Measurements from ENCODE around the gene FLAD1. TPM values are rescaled to one million over a fixed set of nuclear protein-coding genes. Genes with fewer than 3 reads are reported as not detected.

The FLAD1 gene
- polyA plus RNA-seq, 1 experiment = 21.1 TPM

DNA sequence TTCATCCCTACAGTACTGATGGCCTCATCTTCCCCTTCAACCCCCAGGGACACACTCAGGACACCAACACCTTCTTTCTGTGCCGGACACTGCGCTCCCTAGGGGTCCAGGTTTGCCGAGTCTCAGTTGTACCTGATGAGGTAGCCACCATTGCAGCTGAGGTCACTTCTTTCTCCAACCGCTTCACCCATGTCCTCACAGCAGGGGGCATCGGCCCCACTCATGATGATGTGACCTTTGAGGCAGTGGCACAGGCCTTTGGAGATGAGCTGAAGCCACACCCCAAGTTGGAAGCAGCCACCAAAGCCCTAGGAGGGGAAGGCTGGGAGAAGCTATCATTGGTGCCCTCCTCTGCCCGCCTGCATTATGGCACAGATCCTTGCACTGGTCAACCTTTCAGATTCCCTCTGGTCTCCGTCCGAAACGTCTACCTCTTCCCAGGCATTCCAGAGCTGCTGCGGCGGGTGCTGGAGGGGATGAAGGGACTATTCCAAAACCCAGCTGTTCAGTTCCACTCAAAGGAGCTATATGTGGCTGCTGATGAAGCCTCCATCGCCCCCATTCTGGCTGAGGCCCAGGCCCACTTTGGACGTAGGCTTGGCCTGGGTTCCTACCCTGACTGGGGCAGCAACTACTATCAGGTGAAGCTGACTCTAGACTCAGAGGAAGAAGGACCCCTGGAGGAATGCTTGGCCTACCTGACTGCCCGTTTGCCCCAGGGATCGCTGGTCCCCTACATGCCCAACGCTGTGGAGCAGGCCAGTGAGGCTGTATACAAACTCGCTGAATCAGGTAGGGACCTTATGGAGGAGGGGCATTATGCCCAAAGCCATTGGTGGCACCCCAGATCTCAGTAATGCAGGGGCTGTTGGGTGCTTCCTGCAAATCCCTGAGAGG, 5.2 kb downstream of the FLAD1 start:
- no peak overlapping the region for H3K27ac ChIP-seq (ENCODE audit: low read depth, low read length)
- DNase-seq (ENCODE audit: low read depth, low spot score) = no peak
- H3K4me3 ChIP-seq (ENCODE audit: low read depth, low read length) = no peak overlapping the region
- no peaks in the 10 kb centered on the region for H3K9me3 ChIP-seq (ENCODE audit: control insufficient read depth, insufficient read depth, low read length)
- CTCF ChIA-PET = interaction anchor here (1.5 to 1.7 kb wide), 2 partner anchors 11 to 74 kb away, joined by 6 to 8 read pairs; no protein-coding TSS in a partner anchor
- POLR2A ChIA-PET = interaction anchor here (0.6 kb wide), 1 partner anchor 7 kb away, joined by 7 read pairs; no protein-coding TSS in a partner anchor
- H3K27me3 ChIP-seq (ENCODE audit: control insufficient read depth, insufficient read depth, low read length) = no peaks in the 10 kb centered on the region
- 0 out of 2 replicates have a peak, but pooled peaks have one; percentile 1 for TF ChIP-seq CTCF (IDR thresholded peaks at IDR 0.05; ENCODE audit: low read depth, low read length)

- no peak for DNase-seq (ENCODE audit: low read depth, low spot score)
- POLR2A ChIA-PET = no interaction called here
- Histone ChIP-seq H3K4me3 (ENCODE audit: low read depth, low read length) (no peak overlapping the region), H3K9me3 (ENCODE audit: control insufficient read depth, insufficient read depth, low read length) (no peaks in the 10 kb centered on the region), H3K27ac (ENCODE audit: low read depth, low read length) (no peak overlapping the region), H3K27me3 (ENCODE audit: control insufficient read depth, insufficient read depth, low read length) (no peaks in the 10 kb centered on the region)
- TF ChIP-seq CTCF (IDR thresholded peaks at IDR 0.05; ENCODE audit: low read depth, low read length) = no peak
- CTCF ChIA-PET = interaction anchor here (1.7 kb wide), 1 partner anchor 10 kb away, joined by 8 read pairs; no protein-coding TSS in a partner anchor
Measured at GRCh38 chr1:154989195-154989860, 6.2 kb downstream of the FLAD1 start.

GRCh38 chr1:154990276-154990675, 7.1 kb downstream of the FLAD1 start:
- no peaks in the 10 kb centered on the region for H3K9me3 ChIP-seq (ENCODE audit: control insufficient read depth, insufficient read depth, low read length)
- POLR2A ChIA-PET = no interaction called here
- CTCF ChIA-PET = no interaction called here

DNA sequence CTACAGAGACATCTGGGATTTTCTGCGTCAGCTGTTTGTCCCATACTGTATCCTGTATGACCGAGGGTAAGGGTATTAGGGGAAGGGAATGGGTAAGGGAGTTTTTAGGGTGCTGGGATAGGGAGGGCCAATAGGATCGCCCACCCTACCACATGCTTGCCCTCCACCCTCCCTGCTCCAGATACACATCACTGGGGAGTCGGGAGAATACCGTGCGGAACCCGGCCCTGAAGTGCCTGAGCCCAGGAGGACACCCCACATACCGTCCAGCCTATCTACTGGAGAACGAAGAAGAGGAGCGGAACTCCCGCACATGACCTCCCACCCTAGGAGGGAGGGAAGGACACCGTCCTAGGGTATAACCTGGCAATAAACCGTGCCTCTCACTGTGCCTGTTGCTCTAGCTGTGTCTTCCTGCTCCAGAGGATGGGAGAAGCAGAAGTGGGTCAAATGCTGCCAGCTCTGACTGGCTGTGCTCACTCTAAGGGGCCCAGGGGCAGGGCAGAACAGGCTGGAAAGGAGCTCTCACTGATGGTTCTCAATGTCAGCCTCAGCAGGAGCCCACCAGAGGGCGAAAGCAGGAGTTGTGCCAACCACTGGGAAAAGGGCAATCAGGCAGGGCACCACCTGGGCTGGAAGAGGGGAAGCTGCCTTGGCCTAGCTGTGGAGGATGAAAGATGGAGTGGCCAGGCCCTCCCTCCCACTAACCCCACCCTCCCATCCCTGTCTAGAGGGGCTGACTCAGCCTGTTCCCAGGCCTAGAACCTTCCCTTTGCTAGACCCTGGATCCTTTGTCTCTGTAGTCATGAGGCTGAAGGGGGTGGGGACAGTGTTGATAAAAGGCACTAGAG, 9.8 kb downstream of the FLAD1 start:
- H3K4me3 ChIP-seq (ENCODE audit: low read depth, low read length) = no peak overlapping the region
- TF ChIP-seq CTCF (IDR thresholded peaks at IDR 0.05; ENCODE audit: low read depth, low read length) = peak; percentile 20; the same call in 1 of the 2 replicates
- ChIA-PET CTCF (interaction anchor here (1.1 to 4.1 kb wide), 5 partner anchors 8 to 92 kb away, joined by 3 to 28 read pairs (median 4); partner anchors contain the start of genes FLAD1 and PBXIP1), POLR2A (interaction anchor here (0.6 to 2.0 kb wide), 4 partner anchors 10 to 92 kb away, joined by 3 to 14 read pairs (median 5); partner anchors contain the start of genes FLAD1 and SHC1)
- H3K27me3 ChIP-seq (ENCODE audit: control insufficient read depth, insufficient read depth, low read length) = no peaks in the 10 kb centered on the region
- no peak for DNase-seq (ENCODE audit: low read depth, low spot score)
- H3K27ac ChIP-seq (ENCODE audit: low read depth, low read length) = peak overlapping the region; percentile 21
- H3K9me3 ChIP-seq (ENCODE audit: control insufficient read depth, insufficient read depth, low read length) = no peaks in the 10 kb centered on the region

More at GRCh38 chr1:154990276-154990675, 7.1 kb downstream of the FLAD1 start:
- DNase-seq (ENCODE audit: low read depth, low spot score) = no peak
- TF ChIP-seq CTCF (IDR thresholded peaks at IDR 0.05; ENCODE audit: low read depth, low read length) = no peak
- H3K27me3 ChIP-seq (ENCODE audit: control insufficient read depth, insufficient read depth, low read length) = no peaks in the 10 kb centered on the region
- no peak overlapping the region for H3K4me3 ChIP-seq (ENCODE audit: low read depth, low read length)
- H3K27ac ChIP-seq (ENCODE audit: low read depth, low read length) = no peak overlapping the region

Data from AG04450 (cell line).